ENCODE data around the gene P2RY2. TPM values are rescaled to one million over a fixed set of nuclear protein-coding genes. Genes with fewer than 3 reads are reported as not detected.

P2RY2 gene
- total and polyA plus RNA-seq, 2 donors (not counting 1 experiment from before 2014, with no cell fraction given): 0.12 to 0.37 TPM

GRCh38 chr11:73215191-73216134 is 2.6 kb upstream of the P2RY2 start:
- no peak overlapping the region for H3K4me3 Mint-ChIP-seq
- DNase-seq: no peak
- no peak for TF ChIP-seq CTCF (IDR thresholded peaks at IDR 0.05)
- no peak for TF ChIP-seq EZH2 (IDR thresholded peaks at IDR 0.05; ENCODE audit: borderline replicate concordance, insufficient read depth, low read depth, low read length, poor library complexity, severe bottlenecking)
- Histone ChIP-seq H3K4me1 (ENCODE audit: control insufficient read depth in 2 of 2, insufficient read depth in 2 of 2, low read length in 2 of 2) (peaks cover 23 to 25% of the 10 kb centered on the region in 2 donors), H3K27me3 (replicated peaks in 1 of 4; ENCODE audit: control extremely low read depth in 1 of 4, control insufficient read depth in 3 of 4, insufficient read depth in 4 of 4, low read length in 3 of 4) (peaks cover 0 to 31% (median 9%) of the 10 kb centered on the region in 4 experiments), H3K9me3 (ENCODE audit: control extremely low read depth in 1 of 3, control insufficient read depth in 2 of 3, insufficient read depth in 1 of 3, low read length in 2 of 3) (peaks cover 0 to 2% (median 0%) of the 10 kb centered on the region in 3 donors), H3K79me2 (ENCODE audit: control insufficient read depth, insufficient read depth, low read length) (no peaks in the 10 kb centered on the region), H3K4me2 (replicated peaks; ENCODE audit: low read depth, low read length, poor library complexity, severe bottlenecking) (peak overlapping the region; percentile 50), H3K4me3 (ENCODE audit: control extremely low read depth in 1 of 5, extremely low read depth in 1 of 5, insufficient read depth in 1 of 5, low read depth in 2 of 5, low read length in 4 of 5) (no peak overlapping the region), H3K36me3 (replicated peaks in 1 of 2; ENCODE audit: control extremely low read depth in 1 of 2, control insufficient read depth in 1 of 2, extremely low read depth in 1 of 2, insufficient read depth in 2 of 2, low read length in 1 of 2) (no peaks in the 10 kb centered on the region), H3K27ac (ENCODE audit: low read length in 2 of 2) (no peak overlapping the region), H4K20me1 (ENCODE audit: control insufficient read depth, insufficient read depth, low read length, poor library complexity, severe bottlenecking) (no peaks in the 10 kb centered on the region), H3K9ac (ENCODE audit: low read length) (no peak overlapping the region), H2AFZ (ENCODE audit: insufficient read depth, low read depth, low read length, poor library complexity, severe bottlenecking) (no peak overlapping the region)
- intact Hi-C loops (cut with micrococcal nuclease): loop anchor here (2.0 kb wide), 1 partner anchor 27 kb away; no protein-coding TSS in a partner anchor
- H3K27me3 Mint-ChIP-seq: peaks cover 21% of the 10 kb centered on the region
- peaks cover 24% of the 10 kb centered on the region for H3K4me1 Mint-ChIP-seq
- ATAC-seq (ENCODE audit: low read depth): no peak
- POLR2A ChIA-PET: no interaction called here
- WGBS (ENCODE audit: insufficient coverage): 93% methylated on average over 3 of the region's 5 CpGs
- CTCF ChIA-PET: interaction anchor here (0.9 kb wide), 1 partner anchor 12 kb away, joined by 3 read pairs; no protein-coding TSS in a partner anchor
- no peaks in the 10 kb centered on the region for H3K9me3 Mint-ChIP-seq (ENCODE audit: insufficient read depth)
- H3K27ac Mint-ChIP-seq: peak overlapping the region; percentile 54

GRCh38 chr11:73216465-73216864 is 1.6 kb upstream of the P2RY2 start:
- Histone ChIP-seq H2AFZ (ENCODE audit: insufficient read depth, low read depth, low read length, poor library complexity, severe bottlenecking) (no peak overlapping the region), H3K9ac (ENCODE audit: low read length) (no peak overlapping the region), H3K4me1 (ENCODE audit: control insufficient read depth in 2 of 2, insufficient read depth in 2 of 2, low read length in 2 of 2) (peaks cover 23 to 25% of the 10 kb centered on the region in 2 donors), H3K27me3 (replicated peaks in 1 of 4; ENCODE audit: control extremely low read depth in 1 of 4, control insufficient read depth in 3 of 4, insufficient read depth in 4 of 4, low read length in 3 of 4) (peaks cover 0 to 31% (median 9%) of the 10 kb centered on the region in 4 experiments), H3K36me3 (replicated peaks in 1 of 2; ENCODE audit: control extremely low read depth in 1 of 2, control insufficient read depth in 1 of 2, extremely low read depth in 1 of 2, insufficient read depth in 2 of 2, low read length in 1 of 2) (no peaks in the 10 kb centered on the region), H3K79me2 (ENCODE audit: control insufficient read depth, insufficient read depth, low read length) (no peaks in the 10 kb centered on the region), H3K27ac (ENCODE audit: low read length in 2 of 2) (no peak overlapping the region), H3K4me2 (replicated peaks; ENCODE audit: low read depth, low read length, poor library complexity, severe bottlenecking) (no peak overlapping the region), H3K9me3 (ENCODE audit: control extremely low read depth in 1 of 3, control insufficient read depth in 2 of 3, insufficient read depth in 1 of 3, low read length in 2 of 3) (peaks cover 0 to 2% (median 0%) of the 10 kb centered on the region in 3 donors), H4K20me1 (ENCODE audit: control insufficient read depth, insufficient read depth, low read length, poor library complexity, severe bottlenecking) (no peaks in the 10 kb centered on the region), H3K4me3 (ENCODE audit: control extremely low read depth in 1 of 5, extremely low read depth in 1 of 5, insufficient read depth in 1 of 5, low read depth in 2 of 5, low read length in 4 of 5) (no peak overlapping the region)
- intact Hi-C loops (cut with micrococcal nuclease): no loop called here
- WGBS (ENCODE audit: insufficient coverage): 89% methylated on average over 1 of the region's 2 CpGs
- H3K4me3 Mint-ChIP-seq: peak overlapping the region; percentile 58
- ATAC-seq (ENCODE audit: low read depth): no peak
- TF ChIP-seq CTCF (IDR thresholded peaks at IDR 0.05) (no peak), EZH2 (IDR thresholded peaks at IDR 0.05; ENCODE audit: borderline replicate concordance, insufficient read depth, low read depth, low read length, poor library complexity, severe bottlenecking) (no peak)
- H3K9me3 Mint-ChIP-seq (ENCODE audit: insufficient read depth): no peaks in the 10 kb centered on the region
- peaks cover 27% of the 10 kb centered on the region for H3K27me3 Mint-ChIP-seq
- DNase-seq: no peak
- peaks cover 24% of the 10 kb centered on the region for H3K4me1 Mint-ChIP-seq
- ChIA-PET CTCF (interaction anchor here (0.9 to 1.6 kb wide), 2 partner anchors 11 to 20 kb away, joined by 3 to 4 read pairs; no protein-coding TSS in a partner anchor), POLR2A (no interaction called here)
- H3K27ac Mint-ChIP-seq: no peak overlapping the region

Measured in B cell (primary cell).